ENCODE measurements around the gene PTPRK. TPM values are rescaled to one million over a fixed set of nuclear protein-coding genes. Genes with fewer than 3 reads are reported as not detected.

The PTPRK gene
- total and polyA plus RNA-seq, 2 of the 8 experiments (the other 6 are each of a cell fraction or from before 2014, with no cell fraction given): 11.4 to 47.3 TPM

GRCh38 chr6:128230267-128230989 lies 290.0 kb downstream of the PTPRK start (continued):
- TF ChIP-seq BCL11A (IDR thresholded peaks at IDR 0.05; ENCODE audit: low read depth in 2 of 2, low read length in 2 of 2) (no peak), BRCA1 (IDR thresholded peaks at IDR 0.05; ENCODE audit: low read depth, low read length) (no peak), RFX5 (IDR thresholded peaks at IDR 0.05; ENCODE audit: borderline replicate concordance, low read depth, low read length) (no peak), EP300 (IDR thresholded peaks at IDR 0.05; ENCODE audit: borderline replicate concordance in 1 of 2, low read depth in 2 of 2, low read length in 2 of 2) (no peak), SP2 (IDR thresholded peaks at IDR 0.05; ENCODE audit: low read length) (no peak), KDM1A (IDR thresholded peaks at IDR 0.05; ENCODE audit: borderline replicate concordance, low read length) (no peak), CBX5 (IDR thresholded peaks at IDR 0.05; ENCODE audit: low read depth, low read length) (no peak), ATF3 (IDR thresholded peaks at IDR 0.05; ENCODE audit: insufficient read depth, low read depth, low read length) (no peak), POLR2AphosphoS5 (IDR thresholded peaks at IDR 0.05; ENCODE audit: low read depth, low read length) (no peak)
